ENCODE measurements around the gene PPP1R8. TPM values are rescaled to one million over a fixed set of nuclear protein-coding genes. Genes with fewer than 3 reads are reported as not detected.

PPP1R8 gene
- total and polyA plus RNA-seq, 10 donors, result 22.5 to 39.1 (median 29.6) TPM

DNA sequence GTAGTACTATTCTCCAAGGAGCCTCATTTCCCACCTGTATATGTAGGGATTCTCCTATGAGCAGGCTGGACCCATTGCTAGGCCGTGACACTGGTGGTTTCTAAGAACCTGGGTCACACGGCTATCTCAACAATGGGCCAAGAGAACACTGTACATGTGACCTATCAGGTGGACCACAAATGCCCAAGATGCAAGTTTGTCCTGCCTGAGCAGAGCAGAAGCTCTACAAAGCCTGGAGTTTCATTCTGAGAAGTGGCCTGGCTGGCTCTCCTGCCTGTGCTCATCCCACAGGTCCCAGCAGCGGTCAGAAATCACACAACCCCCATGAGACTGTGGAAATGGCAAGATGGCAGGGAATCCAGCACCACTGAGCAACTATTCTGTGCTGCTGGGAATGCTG, 58.9 kb downstream of the PPP1R8 start:
- H3K36me3 ChIP-seq, result peaks cover 0 to 98% (median 42%) of the 10 kb centered on the region in 6 donors
- no peaks in the 10 kb centered on the region for H3K9me3 ChIP-seq
- WGBS, 5 donors, result 80 to 83% (median 82%) methylated on average over 2 to 3 of the region's 3 CpGs
- no peak overlapping the region for H3K4me3 ChIP-seq
- intact Hi-C loops (cut with DNase I; ENCODE audit: low total_unique reads), result no loop called here
- no peaks in the 10 kb centered on the region for H3K27me3 ChIP-seq (replicated peaks in 1 of 7)
- H3K27ac ChIP-seq, result peak overlapping the region; percentile 9 to 97 (median 92)
- H3K4me1 ChIP-seq, result peaks cover 18 to 96% (median 84%) of the 10 kb centered on the region in 6 donors
- DNase-seq, result no peak
- peak in 1 of 3 donors; percentile 61 for TF ChIP-seq POLR2AphosphoS5 (IDR thresholded peaks at IDR 0.05)
- TF ChIP-seq POLR2A (IDR thresholded peaks at IDR 0.05), result no peak

DNA sequence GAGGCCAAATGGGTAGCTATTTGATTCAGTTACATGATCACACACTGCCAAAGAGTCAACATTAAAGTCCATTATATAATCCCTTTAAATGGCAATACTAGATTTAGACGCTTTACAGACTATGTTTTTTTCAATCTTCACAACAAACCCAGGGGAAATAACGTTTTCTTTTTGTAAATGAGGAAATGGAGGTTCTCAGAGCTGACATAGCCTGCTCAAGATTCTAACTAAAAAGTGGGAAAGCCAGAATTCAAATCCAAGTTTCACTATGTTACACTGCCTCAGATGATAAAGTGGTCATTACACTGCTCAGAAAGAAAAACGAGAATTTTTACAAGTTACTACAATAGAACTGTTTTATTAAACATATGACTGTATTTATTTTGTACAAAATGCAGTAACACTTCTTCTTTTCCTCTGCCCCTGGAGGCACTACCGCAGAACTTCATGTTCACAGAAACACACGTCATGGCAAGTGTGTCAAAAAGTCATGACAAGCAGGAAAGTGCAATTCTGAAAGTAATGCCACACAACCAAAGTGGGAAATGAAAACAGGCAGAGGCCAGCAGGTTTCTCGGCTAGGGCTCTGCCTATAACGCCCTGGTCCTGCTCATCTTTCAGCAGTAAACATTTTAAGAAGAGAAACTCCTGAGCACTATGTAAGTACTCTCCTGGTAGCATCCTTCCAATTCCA, 60.8 kb downstream of the PPP1R8 start:
- H3K27ac ChIP-seq, result peak overlapping the region; percentile 69 to 97 (median 92)
- peaks cover 0 to 99% (median 59%) of the 10 kb centered on the region in 6 donors for H3K36me3 ChIP-seq
- intact Hi-C loops (cut with DNase I; ENCODE audit: low total_unique reads), result no loop called here
- peak overlapping the region in 1 of 8 donors; percentile 57 for H3K4me3 ChIP-seq
- DNase-seq, result peak; percentile 81
- peak in 2 of 3 donors; percentile 7 to 96 for TF ChIP-seq POLR2AphosphoS5 (IDR thresholded peaks at IDR 0.05)
- TF ChIP-seq POLR2A (IDR thresholded peaks at IDR 0.05), result no peak
- TF ChIP-seq, protein P1, sequence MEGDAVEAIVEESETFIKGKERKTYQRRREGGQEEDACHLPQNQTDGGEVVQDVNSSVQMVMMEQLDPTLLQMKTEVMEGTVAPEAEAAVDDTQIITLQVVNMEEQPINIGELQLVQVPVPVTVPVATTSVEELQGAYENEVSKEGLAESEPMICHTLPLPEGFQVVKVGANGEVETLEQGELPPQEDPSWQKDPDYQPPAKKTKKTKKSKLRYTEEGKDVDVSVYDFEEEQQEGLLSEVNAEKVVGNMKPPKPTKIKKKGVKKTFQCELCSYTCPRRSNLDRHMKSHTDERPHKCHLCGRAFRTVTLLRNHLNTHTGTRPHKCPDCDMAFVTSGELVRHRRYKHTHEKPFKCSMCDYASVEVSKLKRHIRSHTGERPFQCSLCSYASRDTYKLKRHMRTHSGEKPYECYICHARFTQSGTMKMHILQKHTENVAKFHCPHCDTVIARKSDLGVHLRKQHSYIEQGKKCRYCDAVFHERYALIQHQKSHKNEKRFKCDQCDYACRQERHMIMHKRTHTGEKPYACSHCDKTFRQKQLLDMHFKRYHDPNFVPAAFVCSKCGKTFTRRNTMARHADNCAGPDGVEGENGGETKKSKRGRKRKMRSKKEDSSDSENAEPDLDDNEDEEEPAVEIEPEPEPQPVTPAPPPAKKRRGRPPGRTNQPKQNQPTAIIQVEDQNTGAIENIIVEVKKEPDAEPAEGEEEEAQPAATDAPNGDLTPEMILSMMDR (IDR thresholded peaks at IDR 0.05 in 8 of 11, conservative IDR thresholded peaks at IDR 0.05 in 3 of 11), result peak in 10 of 11 experiments; percentile 33 to 85 (median 64)
- H3K9me3 ChIP-seq, result no peaks in the 10 kb centered on the region
- peaks cover 14 to 78% (median 65%) of the 10 kb centered on the region in 6 donors for H3K4me1 ChIP-seq
- H3K27me3 ChIP-seq (replicated peaks in 1 of 7), result no peaks in the 10 kb centered on the region
- 19 to 45% (median 36%) methylated on average over 7 of the region's 7 CpGs for WGBS, 5 donors

DNA sequence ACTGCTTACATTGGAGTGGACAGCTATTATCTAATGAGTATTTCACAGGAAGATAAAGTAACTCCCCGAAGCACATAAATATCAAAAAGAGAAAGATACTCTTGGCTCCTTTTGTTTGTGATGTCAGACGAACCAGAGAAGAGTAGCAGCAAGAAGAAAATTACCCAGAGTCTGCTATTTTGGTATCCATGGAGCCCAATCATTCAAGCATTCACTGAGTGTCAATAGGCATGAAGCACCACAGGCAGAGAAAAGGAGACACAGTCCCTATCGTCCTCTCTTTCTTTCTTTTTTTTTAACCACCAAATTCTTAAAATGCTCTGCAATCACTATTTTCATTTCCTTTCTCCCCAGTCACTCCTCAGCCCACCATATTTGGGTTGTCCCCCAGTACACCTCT, 63.9 kb downstream of the PPP1R8 start:
- peaks cover 0 to 99% (median 75%) of the 10 kb centered on the region in 6 donors for H3K36me3 ChIP-seq
- TF ChIP-seq POLR2A (IDR thresholded peaks at IDR 0.05) (no peak), POLR2AphosphoS5 (IDR thresholded peaks at IDR 0.05) (no peak)
- TF ChIP-seq, protein P1 (IDR thresholded peaks at IDR 0.05 in 8 of 11, conservative IDR thresholded peaks at IDR 0.05 in 3 of 11), result no peak
- intact Hi-C loops (cut with DNase I; ENCODE audit: low total_unique reads), result no loop called here
- H3K9me3 ChIP-seq, result no peaks in the 10 kb centered on the region
- no peak overlapping the region for H3K4me3 ChIP-seq
- peak overlapping the region in 4 of 8 donors; percentile 2 to 97 (median 94) for H3K27ac ChIP-seq
- DNase-seq, result no peak
- H3K27me3 ChIP-seq (replicated peaks in 1 of 7), result no peaks in the 10 kb centered on the region
- WGBS, 5 donors, result 78 to 86% (median 81%) methylated on average over 3 of the region's 3 CpGs
- peaks cover 0 to 52% (median 35%) of the 10 kb centered on the region in 6 donors for H3K4me1 ChIP-seq

Small RNA genes lying within 50 kb of the gene (small RNA-seq; reads per million reads assigned to genes)
- 0 reads per million in 4 donors for gene RNU6-1245P
- 42.7 to 188 (median 169) reads per million in 4 donors for gene SCARNA1

Other genes with a start within 250 kb of the PPP1R8 start
- gene AHDC1, start 226.6 kb upstream of the PPP1R8 start, total RNA-seq, result 100 to 1,000 TPM in 1 of 7 donors, 10 to 100 TPM in 6; 35.1 to 104 (median 54.6) TPM
- gene AHDC1, start 226.6 kb upstream of the PPP1R8 start, polyA plus RNA-seq, result 10 to 100 TPM in 1 of 3 donors, 1 to 10 TPM in 2; 3.2 to 24.2 (median 4.3) TPM
- 100 to 1,000 TPM in 6 of 7 donors, 10 to 100 TPM in 1; 90.5 to 249 (median 134) TPM for gene FGR, start 195.6 kb upstream of the PPP1R8 start, total RNA-seq
- 10 to 100 TPM; 44.7 to 94.2 (median 78.6) TPM for gene FGR, start 195.6 kb upstream of the PPP1R8 start, polyA plus RNA-seq
- 10 to 100 TPM; 41.6 to 85.8 (median 48.6) TPM for gene IFI6, start 158.6 kb upstream of the PPP1R8 start, total RNA-seq
- gene IFI6, start 158.6 kb upstream of the PPP1R8 start, polyA plus RNA-seq, result 10 to 100 TPM; 50.7 to 85.5 (median 74.7) TPM
- gene FAM76A, start 104.8 kb upstream of the PPP1R8 start, total RNA-seq, result 10 to 100 TPM; 10.1 to 18.2 (median 15.5) TPM
- 1 to 10 TPM; 4.0 to 5.4 (median 4.1) TPM for gene FAM76A, start 104.8 kb upstream of the PPP1R8 start, polyA plus RNA-seq
- gene STX12, start 57.6 kb upstream of the PPP1R8 start, total RNA-seq, result 10 to 100 TPM; 45.4 to 88.1 (median 54.0) TPM
- gene STX12, start 57.6 kb upstream of the PPP1R8 start, polyA plus RNA-seq, result 10 to 100 TPM; 17.7 to 33.2 (median 20.2) TPM
- gene THEMIS2, start 41.8 kb downstream of the PPP1R8 start, total RNA-seq, result 100 to 1,000 TPM; 166 to 433 (median 273) TPM
- 100 to 1,000 TPM in 1 of 3 donors, 10 to 100 TPM in 2; 82.4 to 122 (median 88.8) TPM for gene THEMIS2, start 41.8 kb downstream of the PPP1R8 start, polyA plus RNA-seq
- 10 to 100 TPM; 32.2 to 49.1 (median 38.1) TPM for gene RPA2, start 83.8 kb downstream of the PPP1R8 start, total RNA-seq
- gene RPA2, start 83.8 kb downstream of the PPP1R8 start, polyA plus RNA-seq, result 10 to 100 TPM; 47.5 to 61.8 (median 60.9) TPM
- 1 to 10 TPM in 6 of 7 donors, under 1 TPM in 1; 0.46 to 2.5 (median 1.4) TPM for gene SMPDL3B, start 104.2 kb downstream of the PPP1R8 start, total RNA-seq
- under 1 TPM in 2 of 3 donors, not detected in 1; 0.13 to 0.21 TPM for gene SMPDL3B, start 104.2 kb downstream of the PPP1R8 start, polyA plus RNA-seq
- 10 to 100 TPM in 4 of 7 donors, 1 to 10 TPM in 3; 7.9 to 17.4 (median 10.6) TPM for gene XKR8, start 129.2 kb downstream of the PPP1R8 start, total RNA-seq
- gene XKR8, start 129.2 kb downstream of the PPP1R8 start, polyA plus RNA-seq, result 1 to 10 TPM; 4.2 to 6.8 (median 5.2) TPM

Data from spleen (tissue), 11 donors.